Limb (tissue), 2 donors: Measurements from ENCODE around the gene COIL.
"Not testable (repeated sequence)": the region's sequence is repeated elsewhere in the genome, so short reads cannot be mapped to it uniquely, and the experiment has no call there.

Experiments used
- DNase-seq, 2 donors: peaks; one replicate each; pipeline ENCODE4 v3.0.0-alpha.2; 2016; ENCODE audit errors: extremely low spot score in 2 of 2

The COIL gene

GRCh38 chr17:56960596-56961538 is at the start of gene COIL:
COIL (minus strand) TSS chr17:56961050; CDS start chr17:56961019, 31 bp downstream.
- DNase-seq = peak; percentile 91 to 95

- no peak for DNase-seq
These were observed 49.6 kb upstream of the COIL start for GRCh38 chr17:57010487-57010886.

- DNase-seq = peak; percentile 28 to 51
These were observed 49.0 kb upstream of the COIL start for GRCh38 chr17:57009737-57010445.

- DNase-seq = no peak
These were observed 48.1 kb upstream of the COIL start for GRCh38 chr17:57008958-57009357.

- no peak for DNase-seq
These were observed 45.2 kb upstream of the COIL start for GRCh38 chr17:57006040-57006439.

GRCh38 chr17:57004944-57005579 is 44.2 kb upstream of the COIL start:
- no peak for DNase-seq

- no peak for DNase-seq
These were observed 42.1 kb upstream of the COIL start for GRCh38 chr17:57002904-57003303.

- DNase-seq = no peak
These were observed 40.7 kb upstream of the COIL start for GRCh38 chr17:57001541-57001940.

- no peak for DNase-seq
These were observed 36.5 kb upstream of the COIL start for GRCh38 chr17:56997313-56997712.

- no peak for DNase-seq
These were observed 34.9 kb upstream of the COIL start for GRCh38 chr17:56995766-56996165.

- DNase-seq = no peak
These were observed 33.4 kb upstream of the COIL start for GRCh38 chr17:56994009-56994792.

GRCh38 chr17:56992364-56992763 is 31.5 kb upstream of the COIL start:
- no peak for DNase-seq

- no peak for DNase-seq
These were observed 28.2 kb upstream of the COIL start for GRCh38 chr17:56988901-56989572.

- no peak for DNase-seq
These were observed 26.5 kb upstream of the COIL start for GRCh38 chr17:56987283-56987834.

GRCh38 chr17:56985371-56986162 is 24.7 kb upstream of the COIL start:
- DNase-seq = no peak

- DNase-seq = no peak
These were observed 22.5 kb upstream of the COIL start for GRCh38 chr17:56983366-56983765.

GRCh38 chr17:56982312-56982711 is 21.5 kb upstream of the COIL start:
- no peak for DNase-seq

- DNase-seq = not testable (repeated sequence)
These were observed 19.7 kb upstream of the COIL start for GRCh38 chr17:56980526-56980925.

GRCh38 chr17:56979091-56979480 is 18.2 kb upstream of the COIL start:
- no peak for DNase-seq
